IPS-18c (cell line): Measurements from ENCODE around the gene PYCARD.
"Not testable (repeated sequence)": the region's sequence is repeated elsewhere in the genome, so short reads cannot be mapped to it uniquely, and the experiment has no call there.

ENCODE experiments used
- H3K4me3 ChIP-seq: 2 replicates; pipeline ENCODE4 v1.7.0; 2013; ENCODE audit warnings: low read depth, mild to moderate bottlenecking, low read length, moderate library complexity; ENCODE audit not compliant: insufficient read depth
- H3K9me3 ChIP-seq: one replicate; pipeline ENCODE4 v1.6.1; 2013; ENCODE audit warnings: mild to moderate bottlenecking, low read length, moderate library complexity; ENCODE audit not compliant: control insufficient read depth, insufficient read depth

The PYCARD gene

GRCh38 chr16:31183432-31184428 is 18.8 kb downstream of the PYCARD start:
- no peak overlapping the region for H3K4me3 ChIP-seq

GRCh38 chr16:31182391-31182790 is 20.2 kb downstream of the PYCARD start:
- peak overlapping the region; percentile 44 for H3K4me3 ChIP-seq
- no peaks in the 10 kb centered on the region for H3K9me3 ChIP-seq

More at GRCh38 chr16:31183432-31184428, 18.8 kb downstream of the PYCARD start:
- H3K9me3 ChIP-seq: no peaks in the 10 kb centered on the region

- Histone ChIP-seq H3K9me3 (no peaks in the 10 kb centered on the region), H3K4me3 (peak overlapping the region; percentile 98)
Measured at GRCh38 chr16:31181102-31181830, 21.3 kb downstream of the PYCARD start.

GRCh38 chr16:31179747-31180459 is 22.7 kb downstream of the PYCARD start, which contains the start of gene FUS:
FUS (plus strand) TSS chr16:31180139; CDS start chr16:31180215, 76 bp downstream.
- Histone ChIP-seq H3K9me3 (no peaks in the 10 kb centered on the region), H3K4me3 (peak within 1 kb of the TSS; percentile 98)

- Histone ChIP-seq H3K9me3 (no peaks in the 10 kb centered on the region), H3K4me3 (peak overlapping the region; percentile 98)
Measured at GRCh38 chr16:31179219-31179746, 23.3 kb downstream of the PYCARD start.

- H3K4me3 ChIP-seq: no peak overlapping the region
- H3K9me3 ChIP-seq: no peaks in the 10 kb centered on the region
Measured at GRCh38 chr16:31177136-31177535, 25.4 kb downstream of the PYCARD start.

GRCh38 chr16:31170048-31170447 is 32.5 kb downstream of the PYCARD start:
- H3K9me3 ChIP-seq, H3K4me3 ChIP-seq: not testable (repeated sequence)

GRCh38 chr16:31168848-31169247 is 33.7 kb downstream of the PYCARD start:
- Histone ChIP-seq H3K9me3 (no peaks in the 10 kb centered on the region), H3K4me3 (no peak overlapping the region)

GRCh38 chr16:31167315-31167714 is 35.2 kb downstream of the PYCARD start:
- Histone ChIP-seq H3K4me3 (no peak overlapping the region), H3K9me3 (no peaks in the 10 kb centered on the region)

GRCh38 chr16:31157136-31157535 is 45.4 kb downstream of the PYCARD start:
- Histone ChIP-seq H3K9me3 (no peaks in the 10 kb centered on the region), H3K4me3 (no peak overlapping the region)
